Stromal cell of bone marrow (primary cell): Measurements from ENCODE around the gene RAB24.
A peak's percentile ranks its signal among the peaks of the same experiment; 100 is the strongest.

ENCODE experiments used
- DNase-seq: peaks from one replicate; pipeline ENCODE4 v3.0.0-alpha.2; 2012; ENCODE audit warnings: low read depth

RAB24 gene

DNA sequence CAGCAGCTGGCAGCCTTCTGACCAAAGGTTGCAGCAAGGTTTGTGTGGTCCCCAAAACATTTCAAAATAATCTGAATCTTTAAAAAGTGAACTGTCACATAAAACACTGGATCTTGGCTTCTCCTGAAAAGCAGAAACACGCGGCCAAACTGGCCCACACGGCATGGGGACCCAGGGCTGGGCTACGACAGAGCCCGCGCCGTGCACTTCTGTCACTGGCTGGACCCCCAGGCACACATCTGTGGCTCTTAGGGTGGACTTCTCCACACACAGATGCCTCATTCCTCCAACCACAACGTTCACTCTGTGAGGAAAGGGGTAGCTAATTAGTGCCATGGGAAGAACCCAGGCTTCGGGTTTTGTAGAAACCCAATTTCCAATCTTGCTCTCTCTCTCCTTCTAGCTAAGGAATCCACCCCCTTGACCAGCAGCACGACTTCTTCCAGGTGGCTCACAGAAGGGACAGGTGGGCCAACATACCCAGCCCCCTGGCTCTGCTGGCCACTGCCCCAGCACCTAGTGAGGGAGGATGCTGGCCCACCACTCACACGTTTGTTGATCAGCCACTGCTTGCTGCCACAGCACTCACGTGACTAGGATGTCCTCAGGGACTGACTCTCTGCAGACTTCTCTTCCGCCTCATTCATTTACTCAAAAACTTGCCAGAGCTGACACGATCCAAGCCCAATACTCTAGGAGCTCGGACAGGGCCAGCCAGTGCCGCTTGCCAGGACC is 30.1 kb upstream of the RAB24 start:
- no peak for DNase-seq

DNA sequence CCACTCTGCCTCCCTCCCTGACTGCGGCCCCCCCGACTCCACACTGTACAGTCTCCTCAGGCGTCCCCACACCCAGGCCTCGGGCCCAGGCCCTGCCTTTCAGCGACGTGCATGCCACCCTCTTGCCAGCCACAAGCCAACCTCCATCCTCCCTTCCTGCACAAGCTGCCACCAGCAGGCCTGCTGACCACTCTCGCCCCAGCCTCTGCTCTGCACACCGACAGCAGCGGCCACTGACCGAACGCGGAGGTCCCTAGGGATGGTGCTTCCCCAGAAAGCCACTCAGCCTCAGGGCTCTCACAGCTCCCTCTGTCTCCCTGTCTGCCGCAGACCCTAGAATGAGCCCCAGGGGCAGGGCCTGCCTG is 29.4 kb upstream of the RAB24 start:
- DNase-seq: no peak

DNA sequence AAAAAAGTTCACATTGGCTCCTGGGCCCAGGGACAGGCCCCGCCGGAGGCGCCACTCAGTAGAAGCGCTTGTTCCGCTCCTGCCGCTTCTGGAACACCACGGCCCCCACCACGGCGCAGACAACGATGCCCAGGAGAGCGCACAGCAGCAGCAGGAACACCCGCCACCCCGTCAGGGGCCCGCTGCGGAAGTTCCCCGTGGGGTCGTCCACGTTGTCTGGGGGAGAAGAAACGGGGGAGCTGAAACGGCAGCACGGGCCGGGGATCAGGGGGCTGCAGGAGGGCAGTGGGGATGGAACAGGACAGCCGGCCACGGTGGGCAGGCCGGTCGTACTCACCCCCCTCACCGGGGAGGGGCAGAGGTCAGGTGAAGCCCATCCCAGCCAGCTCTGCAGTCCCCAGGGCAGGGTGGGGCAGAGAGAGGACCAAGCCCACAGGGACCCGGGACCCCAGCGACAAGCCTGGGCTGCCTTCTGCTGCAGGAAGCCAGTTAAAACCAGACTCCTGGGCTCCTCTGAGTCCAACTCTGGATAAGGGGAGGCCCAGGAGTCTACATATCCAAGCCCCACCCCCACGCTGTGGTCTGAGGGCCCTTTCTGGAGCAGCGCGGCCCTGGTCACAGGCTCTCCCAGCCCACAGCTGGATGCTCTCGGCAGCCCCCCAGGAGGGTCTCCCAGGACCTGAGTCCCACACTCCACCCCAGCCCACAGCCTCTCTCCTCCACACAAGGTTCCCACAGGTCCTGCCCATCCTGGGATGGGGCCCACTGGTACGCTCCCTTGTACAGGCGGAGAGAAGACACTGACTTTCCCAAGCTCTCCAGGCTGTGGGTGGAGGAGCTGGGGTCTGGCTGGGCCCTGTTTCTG is 28.7 kb upstream of the RAB24 start:
- no peak for DNase-seq

GRCh38 chr5:177330991-177331842 is 27.7 kb upstream of the RAB24 start:
- no peak for DNase-seq

DNA sequence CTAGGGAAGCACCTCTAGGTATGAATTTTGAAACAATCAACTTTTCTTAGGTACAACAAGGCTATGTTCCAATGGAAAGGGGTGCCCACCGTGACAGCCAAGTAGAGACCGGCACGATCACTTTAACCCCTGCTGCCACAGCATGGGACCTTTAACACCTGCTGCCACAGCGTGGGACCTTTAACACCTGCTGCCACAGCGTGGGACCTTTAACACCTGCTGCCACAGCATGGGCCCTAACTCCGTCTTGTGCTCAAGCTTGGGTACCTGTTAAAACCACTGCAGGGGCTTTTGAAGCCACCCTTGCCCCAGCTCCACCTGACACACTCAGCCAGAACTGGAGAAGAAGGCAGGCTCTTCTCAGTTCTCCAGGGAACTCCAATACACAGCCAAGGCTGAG is 26.4 kb upstream of the RAB24 start:
- no peak for DNase-seq

DNA sequence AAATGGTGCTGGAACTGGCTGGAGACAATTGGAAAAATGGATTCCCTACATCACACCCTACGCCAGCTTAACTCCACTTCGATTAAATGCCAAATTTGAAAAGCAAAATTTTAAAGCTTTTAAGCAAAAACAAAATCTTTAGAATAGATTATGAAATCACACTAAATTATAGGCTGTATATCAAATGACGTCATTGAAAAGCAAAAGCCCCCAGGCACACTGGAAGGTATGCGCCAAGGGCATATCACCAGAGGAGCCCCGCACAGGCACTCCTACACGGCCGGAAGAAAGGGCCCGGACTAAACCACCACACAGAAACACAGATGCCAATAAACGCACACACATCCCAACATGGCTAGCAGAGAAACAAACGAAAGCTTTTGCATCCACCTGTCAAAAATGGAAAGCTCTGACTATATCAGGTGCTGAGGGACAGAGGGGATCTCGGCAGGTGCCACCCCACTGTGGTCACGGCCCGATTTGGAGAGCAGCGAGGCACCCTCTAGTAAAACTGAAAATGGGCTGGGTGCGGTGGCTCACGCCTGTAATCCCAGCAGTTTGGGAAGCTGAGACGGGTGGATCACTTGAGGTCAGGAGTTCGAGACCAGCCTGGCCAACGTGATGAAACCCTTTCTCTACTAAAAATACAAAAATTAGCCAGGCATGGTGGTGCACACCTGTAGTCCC is 25.2 kb upstream of the RAB24 start:
- no peak for DNase-seq

DNA sequence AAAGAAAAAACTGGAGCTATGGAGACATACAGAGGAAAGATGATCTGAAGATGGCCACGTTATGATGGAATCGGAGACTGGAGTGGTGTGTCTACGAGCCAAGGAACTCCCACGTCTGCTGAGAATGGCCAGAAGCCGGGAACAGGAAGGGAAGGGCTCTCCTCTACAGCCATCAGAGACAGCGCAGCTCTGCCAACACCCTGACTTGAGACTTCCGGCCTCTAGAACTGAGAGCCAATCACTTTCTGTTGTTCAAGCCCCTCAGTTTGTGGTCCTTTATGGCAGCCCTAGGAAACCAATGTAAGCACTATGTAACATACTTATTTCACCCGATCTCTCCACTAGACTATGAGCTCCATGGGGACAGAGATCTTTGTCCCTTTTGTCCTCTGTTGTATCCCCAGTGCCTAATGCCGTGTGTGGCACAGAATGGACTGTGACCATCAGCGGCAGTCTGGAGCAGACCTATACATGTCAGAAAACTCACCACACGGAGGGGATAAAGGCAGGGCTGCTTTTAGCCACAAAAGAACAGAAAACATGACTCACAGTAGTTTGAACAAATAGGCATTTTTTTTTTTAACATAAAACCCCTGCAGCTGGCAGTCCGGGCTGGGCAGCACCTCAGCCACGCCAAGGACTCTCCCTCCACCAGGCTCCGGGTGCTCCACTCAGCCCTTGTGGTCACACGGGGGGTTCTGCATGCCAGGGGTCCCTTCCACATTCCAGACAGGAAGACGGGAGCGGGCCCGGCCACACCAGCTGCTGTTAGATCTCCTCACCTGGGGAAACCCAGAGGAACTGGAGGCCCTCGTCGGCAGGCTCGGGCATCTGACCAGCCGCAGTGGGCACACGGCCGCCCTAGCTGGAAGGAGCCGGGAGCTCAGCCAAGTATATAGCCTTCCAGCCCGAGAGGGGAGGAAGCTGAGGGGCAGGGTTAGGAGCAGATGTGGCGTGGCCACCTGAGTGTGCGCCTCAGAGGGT is 24.3 kb upstream of the RAB24 start:
- peak; percentile 61 for DNase-seq

DNA sequence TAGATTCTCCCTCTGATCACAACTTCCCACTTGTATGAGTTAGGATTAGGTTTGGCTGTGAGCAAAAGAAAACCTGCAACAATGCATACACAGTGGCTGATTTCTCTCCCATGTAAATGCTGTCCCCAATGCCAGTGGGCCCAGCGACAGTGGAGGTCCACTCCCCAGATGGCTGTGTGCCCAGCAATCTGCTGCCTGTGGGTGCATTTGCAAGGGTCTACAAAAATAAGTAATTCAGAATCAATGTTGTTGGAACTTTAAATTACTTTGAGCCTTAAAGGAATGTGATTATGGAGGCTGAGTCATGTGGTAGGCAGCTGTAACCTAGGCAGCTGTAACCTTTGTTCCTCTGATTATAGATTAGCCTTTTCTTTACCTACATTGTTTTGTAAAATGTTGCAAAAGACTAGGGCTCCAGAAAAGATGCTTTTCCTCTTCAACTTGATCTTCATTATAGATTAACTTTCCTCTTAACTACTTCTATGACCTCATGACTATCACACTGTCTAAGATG is 22.4 kb upstream of the RAB24 start:
- DNase-seq: no peak

DNA sequence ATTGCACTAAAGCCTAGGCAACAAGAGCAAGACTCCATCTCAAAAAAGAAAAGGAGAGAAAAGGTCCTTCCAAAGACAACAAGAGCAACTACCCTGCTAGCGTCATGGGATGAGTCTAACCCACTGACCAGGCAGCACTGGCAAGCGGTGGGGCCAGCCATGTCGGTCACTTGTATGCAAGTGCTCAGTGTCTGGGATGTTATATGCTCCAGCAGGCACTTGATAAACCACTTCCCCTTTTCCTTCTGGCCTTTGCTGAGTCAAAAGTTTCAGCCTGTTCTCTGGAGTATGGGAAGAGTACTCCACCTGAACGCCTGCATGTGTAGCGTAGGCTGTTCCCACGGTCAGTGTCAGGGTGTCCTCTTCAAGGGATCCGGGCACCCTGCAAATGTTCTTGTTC is 17.4 kb upstream of the RAB24 start:
- no peak for DNase-seq

- no peak for DNase-seq
Observed at GRCh38 chr5:177319913-177320588, 16.5 kb upstream of the RAB24 start.

DNA sequence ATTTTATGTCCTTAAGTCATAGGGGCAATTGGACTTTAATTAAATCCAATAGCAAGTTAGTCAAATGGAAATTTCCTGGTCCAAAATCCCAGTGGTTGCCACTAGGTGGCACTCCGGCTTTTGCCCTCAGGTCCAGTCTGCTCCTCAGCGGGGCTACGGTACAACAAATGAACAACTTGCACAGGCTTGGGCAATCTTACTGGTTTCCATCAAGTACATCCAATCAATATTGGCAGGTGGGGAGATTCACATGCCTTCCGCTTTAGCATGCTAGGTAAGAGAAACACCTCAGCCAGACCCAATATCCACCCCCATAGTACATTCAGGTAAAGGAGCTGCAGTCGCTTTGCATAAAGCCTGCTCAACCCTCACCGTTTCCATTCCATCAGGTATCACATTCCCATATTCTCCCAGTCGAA is 14.4 kb upstream of the RAB24 start:
- DNase-seq: peak; percentile 57

GRCh38 chr5:177316005-177316404 is 12.5 kb upstream of the RAB24 start:
- DNase-seq: no peak

DNA sequence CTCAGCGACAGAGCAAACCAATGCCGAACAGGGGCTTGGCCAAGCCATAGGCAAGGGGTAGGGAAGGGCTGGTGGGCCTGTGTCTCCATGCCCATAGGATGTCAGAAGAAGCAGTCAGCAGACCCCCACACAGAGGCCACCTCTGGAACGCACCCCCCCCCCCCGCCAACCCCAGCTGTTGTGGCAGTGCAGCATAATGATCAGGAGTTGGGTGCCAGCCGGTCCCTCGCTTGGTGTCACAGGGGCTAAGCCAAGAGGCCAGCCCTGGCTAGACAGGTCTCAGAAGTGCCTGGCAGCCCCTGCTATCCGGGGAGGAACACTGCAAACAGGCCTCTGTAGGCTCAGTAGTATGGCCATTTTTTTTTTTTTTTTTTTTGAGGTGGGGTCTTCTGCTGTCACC is 11.9 kb upstream of the RAB24 start:
- no peak for DNase-seq

GRCh38 chr5:177314376-177315342 is 11.1 kb upstream of the RAB24 start:
- no peak for DNase-seq

DNA sequence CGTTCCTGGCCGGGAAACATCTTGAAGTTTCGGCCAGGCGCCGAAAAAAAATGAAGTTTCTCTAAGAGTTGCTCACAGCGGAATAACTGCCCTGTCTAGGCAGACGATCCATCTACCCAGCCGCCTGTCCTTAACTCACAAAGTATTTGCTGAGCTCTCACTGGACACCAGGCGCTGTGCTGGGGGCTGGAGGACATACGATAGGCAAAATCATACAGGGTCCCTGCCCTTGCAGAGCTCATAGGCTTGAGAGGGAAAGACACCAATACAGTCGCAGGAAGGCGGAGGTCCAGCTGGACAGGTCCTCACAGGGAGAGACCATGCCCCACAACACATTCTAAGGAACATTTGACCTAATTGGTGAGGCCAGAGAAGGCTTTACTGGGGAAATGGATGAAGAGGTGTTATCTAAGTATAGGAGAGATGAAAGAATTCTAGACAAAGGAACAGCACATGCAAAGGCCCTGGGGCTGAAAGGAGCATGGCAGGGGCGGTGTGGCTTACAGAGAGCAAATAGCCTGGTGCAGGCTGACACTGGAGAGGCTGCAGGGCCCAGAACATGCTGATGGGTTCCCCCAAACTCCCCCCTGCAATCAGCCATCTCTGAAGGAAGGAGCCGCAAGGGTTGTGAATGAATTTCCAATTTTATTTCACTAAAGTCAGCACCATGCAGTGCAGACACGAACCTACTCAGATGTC is 10.2 kb upstream of the RAB24 start:
- DNase-seq: no peak

DNA sequence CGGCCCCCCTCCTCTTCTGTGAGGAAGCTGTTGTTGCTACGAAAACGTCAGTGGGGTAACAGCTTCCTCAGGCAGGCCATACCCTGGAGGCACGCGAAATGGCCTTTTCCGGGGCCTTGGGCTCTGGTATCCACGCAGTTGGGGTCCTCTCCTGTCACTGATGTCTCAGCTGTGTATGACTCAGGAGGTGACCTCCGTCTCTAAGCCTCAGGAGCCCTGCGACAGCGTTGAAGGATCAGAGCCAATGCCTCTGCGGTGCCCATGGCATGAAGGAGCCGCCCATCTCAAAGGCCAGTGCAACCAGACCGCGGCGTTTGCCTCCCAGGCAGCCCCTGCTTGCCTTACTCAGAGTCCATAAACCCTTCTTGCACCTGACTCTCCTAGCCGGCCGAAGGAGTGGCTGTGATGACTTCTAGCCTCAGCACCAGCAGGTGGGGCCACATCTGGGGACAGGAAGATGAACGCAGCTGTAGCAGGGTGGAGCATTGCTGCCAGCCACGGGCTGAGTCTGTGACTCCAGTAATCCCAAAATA is 9.2 kb upstream of the RAB24 start:
- DNase-seq: no peak

GRCh38 chr5:177311723-177312648 is 8.5 kb upstream of the RAB24 start, which contains the start of gene MXD3:
TSS of gene MXD3 (minus strand) at chr5:177311898. CDS start at chr5:177311830, 68 bp downstream.
- peak; percentile 93 for DNase-seq
